Neuronal stem cell (in vitro differentiated cells): ENCODE measurements around the gene WDR38.

Source experiments
- DNase-seq: peaks from one replicate; pipeline ENCODE4 v3.0.0-alpha.2; 2013; ENCODE audit warnings: low spot score
- H2AFZ ChIP-seq: one replicate; pipeline ENCODE4 v1.6.1; 2013; ENCODE audit warnings: mild to moderate bottlenecking, low read length, inconsistent platforms
- H2AK5ac ChIP-seq: 2 replicates; pipeline ENCODE4 v1.6.1; 2013; ENCODE audit warnings: low read depth, mild to moderate bottlenecking, inconsistent platforms, low read length, moderate library complexity, mixed read lengths
- H2BK120ac ChIP-seq: 2 replicates; pipeline ENCODE4 v1.6.1; 2013; ENCODE audit warnings: low read depth, mild to moderate bottlenecking, inconsistent platforms, low read length, moderate library complexity, mixed read lengths
- H2BK12ac ChIP-seq: one replicate; pipeline ENCODE4 v1.6.1; 2013; ENCODE audit warnings: low read length, inconsistent platforms
- H2BK15ac ChIP-seq: 2 replicates; pipeline ENCODE4 v1.6.1; 2013; ENCODE audit warnings: mild to moderate bottlenecking, low read length, inconsistent platforms, mixed read lengths
- H2BK5ac ChIP-seq: one replicate; pipeline ENCODE4 v1.6.1; 2013; ENCODE audit warnings: inconsistent platforms, mild to moderate bottlenecking, low read length, moderate library complexity
- H3K14ac ChIP-seq: one replicate; pipeline ENCODE4 v1.6.1; 2013; ENCODE audit warnings: low read length, inconsistent platforms
- H3K18ac ChIP-seq: 2 replicates; pipeline ENCODE4 v1.6.1; 2013; ENCODE audit warnings: low read length, inconsistent platforms
- H3K23ac ChIP-seq: 2 replicates; pipeline ENCODE4 v1.6.1; 2013; ENCODE audit warnings: low read depth, mild to moderate bottlenecking, mixed read lengths, low read length, inconsistent platforms; ENCODE audit not compliant: poor library complexity
- H3K27ac ChIP-seq: replicated peaks from 3 replicates; pipeline ENCODE4 v1.5.1; 2013; ENCODE audit warnings: low read length, inconsistent platforms
- H3K27me3 ChIP-seq, 3 experiments: 2 replicates each; pipeline ENCODE4 v1.6.1; 2013; ENCODE audit warnings: low read length in 3 of 3, mild to moderate bottlenecking in 2 of 3, inconsistent platforms in 1 of 3, low read depth in 1 of 3, mixed read lengths in 1 of 3, moderate library complexity in 1 of 3; ENCODE audit not compliant: control insufficient read depth in 3 of 3, insufficient read depth in 3 of 3
- H3K36me3 ChIP-seq, 2 donors: replicated peaks in 1 of 2; 2 replicates each; pipeline ENCODE4 v1.6.1; 2013; ENCODE audit warnings: low read length in 2 of 2; ENCODE audit not compliant: control insufficient read depth in 2 of 2, insufficient read depth in 2 of 2
- H3K4ac ChIP-seq: 2 replicates; pipeline ENCODE4 v1.6.1; 2013; ENCODE audit warnings: inconsistent platforms, mild to moderate bottlenecking, low read length, moderate library complexity
- H3K4me1 ChIP-seq, 2 donors: 1 replicate in 1 of 2; 2 replicates in 1 of 2; pipeline ENCODE4 v1.6.1; 2013; ENCODE audit warnings: low read length in 2 of 2, low read depth in 1 of 2; ENCODE audit not compliant: control insufficient read depth in 2 of 2, insufficient read depth in 1 of 2
- H3K4me2 ChIP-seq: one replicate; pipeline ENCODE4 v1.6.1; 2013; ENCODE audit warnings: mild to moderate bottlenecking, low read length, inconsistent platforms; ENCODE audit not compliant: insufficient read depth, poor library complexity, severe bottlenecking
- H3K4me3 ChIP-seq, 2 donors: 2 replicates each; pipeline ENCODE4 v1.5.1; 2013; ENCODE audit warnings: low read length in 2 of 2, mild to moderate bottlenecking in 2 of 2, inconsistent platforms in 1 of 2, moderate library complexity in 1 of 2
- H3K79me1 ChIP-seq: one replicate; pipeline ENCODE4 v1.6.1; 2013; ENCODE audit warnings: low read depth, mild to moderate bottlenecking, inconsistent platforms, low read length, moderate library complexity
- H3K9ac ChIP-seq: one replicate; pipeline ENCODE4 v1.6.1; 2013; ENCODE audit warnings: mild to moderate bottlenecking, low read depth, low read length, inconsistent platforms; ENCODE audit not compliant: poor library complexity
- H3K9me3 ChIP-seq, 2 donors: replicated peaks in 1 of 2; 2 replicates each; pipeline versions ENCODE3 to v1.6.1; 2013; ENCODE audit warnings: low read length in 2 of 2, mild to moderate bottlenecking in 2 of 2, inconsistent platforms in 1 of 2, low read depth in 1 of 2, mixed read lengths in 1 of 2, moderate library complexity in 1 of 2; ENCODE audit not compliant: control insufficient read depth in 2 of 2, insufficient read depth in 1 of 2
- H4K8ac ChIP-seq: one replicate; pipeline ENCODE4 v1.6.1; 2013; ENCODE audit warnings: low read depth, mild to moderate bottlenecking, inconsistent platforms, low read length, moderate library complexity
- H4K91ac ChIP-seq: one replicate; pipeline ENCODE4 v1.6.1; 2013; ENCODE audit warnings: low read length, low read depth, mild to moderate bottlenecking, inconsistent platforms; ENCODE audit not compliant: poor library complexity
- WGBS, 2 donors: extraction: QIAGEN DNeasy Blood & Tissue Kit; methylation state at CpG; one replicate each; pipeline ENCODE4 v1.1.7; 2013; ENCODE audit warnings: missing lambda C conversion rate in 2 of 2, mixed read lengths in 1 of 2; ENCODE audit not compliant: insufficient read length in 2 of 2, insufficient replicate concordance in 1 of 2; ENCODE audit errors: extremely low coverage in 2 of 2; 5-methylcytosine and 5-hydroxymethylcytosine counted together

Gene WDR38

GRCh38 chr9:124813041-124813440, 40.2 kb upstream of the WDR38 start:
- Histone ChIP-seq H4K8ac (no peak overlapping the region), H2AK5ac (no peak overlapping the region), H3K36me3 (no peaks in the 10 kb centered on the region), H3K9ac (no peak overlapping the region), H3K4me3 (no peak overlapping the region), H3K18ac (peak overlapping the region; percentile 1), H3K9me3 (peaks cover 0 to 5% of the 10 kb centered on the region in 2 donors), H2BK15ac (no peak overlapping the region), H2BK5ac (peak overlapping the region; percentile 7), H2AFZ (peak overlapping the region; percentile 66), H4K91ac (no peak overlapping the region), H3K4me1 (peaks cover 21 to 28% of the 10 kb centered on the region in 2 donors), H3K79me1 (no peaks in the 10 kb centered on the region), H3K14ac (no peak overlapping the region), H3K4ac (no peak overlapping the region), H2BK12ac (no peak overlapping the region), H3K27me3 (peaks cover 0 to 3% (median 0%) of the 10 kb centered on the region in 3 experiments), H3K27ac (peak overlapping the region; percentile 78), H3K23ac (no peak overlapping the region), H2BK120ac (no peak overlapping the region), H3K4me2 (no peak overlapping the region)
- DNase-seq = no peak
- no CpG with 5 or more reads among the region's 7 CpGs for WGBS, 2 donors

- Histone ChIP-seq H4K8ac (no peak overlapping the region), H2BK5ac (peak overlapping the region; percentile 7), H4K91ac (no peak overlapping the region), H3K4ac (no peak overlapping the region), H2BK12ac (no peak overlapping the region), H3K4me3 (no peak overlapping the region), H3K36me3 (no peaks in the 10 kb centered on the region), H2BK120ac (no peak overlapping the region), H2AK5ac (peak overlapping the region; percentile 93), H3K18ac (peak overlapping the region; percentile 1), H3K27me3 (peaks cover 0 to 3% (median 0%) of the 10 kb centered on the region in 3 experiments), H3K23ac (no peak overlapping the region), H3K9ac (no peak overlapping the region), H2BK15ac (peak overlapping the region; percentile 0), H3K27ac (peak overlapping the region; percentile 78), H3K14ac (no peak overlapping the region), H3K4me1 (peaks cover 21 to 29% of the 10 kb centered on the region in 2 donors), H3K4me2 (no peak overlapping the region), H3K79me1 (no peaks in the 10 kb centered on the region), H2AFZ (peak overlapping the region; percentile 28), H3K9me3 (peaks cover 0 to 5% of the 10 kb centered on the region in 2 donors)
- no CpG with 5 or more reads among the region's 11 CpGs for WGBS, 2 donors
- no peak for DNase-seq
These were observed 39.6 kb upstream of the WDR38 start for GRCh38 chr9:124813501-124814163.

GRCh38 chr9:124814164-124814535, 39.1 kb upstream of the WDR38 start:
- WGBS, 2 donors = no CpG with 5 or more reads among the region's 5 CpGs
- Histone ChIP-seq H2AK5ac (peak overlapping the region; percentile 93), H2AFZ (peak overlapping the region; percentile 28), H3K27ac (no peak overlapping the region), H3K27me3 (peaks cover 0 to 3% (median 0%) of the 10 kb centered on the region in 3 experiments), H3K23ac (no peak overlapping the region), H3K18ac (no peak overlapping the region), H3K4me3 (no peak overlapping the region), H4K91ac (no peak overlapping the region), H3K36me3 (no peaks in the 10 kb centered on the region), H2BK5ac (no peak overlapping the region), H3K4ac (no peak overlapping the region), H3K79me1 (no peaks in the 10 kb centered on the region), H3K14ac (no peak overlapping the region), H2BK120ac (no peak overlapping the region), H2BK15ac (peak overlapping the region; percentile 0), H3K4me2 (no peak overlapping the region), H3K4me1 (peaks cover 21 to 30% of the 10 kb centered on the region in 2 donors), H3K9me3 (peaks cover 0 to 5% of the 10 kb centered on the region in 2 donors), H4K8ac (no peak overlapping the region), H3K9ac (no peak overlapping the region), H2BK12ac (no peak overlapping the region)
- no peak for DNase-seq

- no peaks in the 10 kb centered on the region for H3K36me3 ChIP-seq
- no CpG with 5 or more reads among the region's 5 CpGs for whole genome bisulfite sequencing, 2 donors
- no peak overlapping the region for H3K4me2 ChIP-seq
- peaks cover 18 to 25% of the 10 kb centered on the region in 2 donors for H3K4me1 ChIP-seq
- H2AFZ ChIP-seq = no peak overlapping the region
- no peak overlapping the region for H3K4me3 ChIP-seq
- no peak overlapping the region for H4K91ac ChIP-seq
- no peak overlapping the region for H2BK12ac ChIP-seq
- H2BK5ac ChIP-seq = no peak overlapping the region
- H2BK120ac ChIP-seq = no peak overlapping the region
- no peak for DNase-seq
- H2BK15ac ChIP-seq = no peak overlapping the region
- H3K9ac ChIP-seq = no peak overlapping the region
- H3K9me3 ChIP-seq = no peaks in the 10 kb centered on the region
- no peak overlapping the region for H4K8ac ChIP-seq
- no peak overlapping the region for H3K23ac ChIP-seq
- H3K14ac ChIP-seq = no peak overlapping the region
- H3K27ac ChIP-seq = no peak overlapping the region
- H2AK5ac ChIP-seq = no peak overlapping the region
- no peaks in the 10 kb centered on the region for H3K79me1 ChIP-seq
- H3K18ac ChIP-seq = no peak overlapping the region
- no peak overlapping the region for H3K4ac ChIP-seq
- H3K27me3 ChIP-seq = peaks cover 0 to 3% (median 0%) of the 10 kb centered on the region in 3 experiments
These were observed 37.7 kb upstream of the WDR38 start for GRCh38 chr9:124815601-124816000.
